T-cell (primary cell): ENCODE data around the gene OR9A2. TPM values are rescaled to one million over a fixed set of nuclear protein-coding genes. Genes with fewer than 3 reads are reported as not detected.

Experiments used
- ATAC-seq, 4 experiments: fragments of 200-7000 bp in 3 of 4; fragments of 150-1000 bp in 1 of 4; cut with Tn5 transposase; replicated peaks in 1 of 4; 1 replicate in 3 of 4; 2 replicates in 1 of 4; pipeline ENCODE4 v1.10.0; 2021; ENCODE audit warnings: moderate library complexity in 3 of 4, mild to moderate bottlenecking in 2 of 4, moderate number of reproducible peaks in 1 of 4
- CTCF ChIA-PET, 2 donors: fragments of 300-600 bp; sonication (Branson Sonifier 250); formaldehyde crosslinking; loops; one replicate each; lab custom pipeline; 2022; ENCODE audit warnings: antibody characterized with exemption in 2 of 2; lab: Charles Lee
- POLR2A ChIA-PET, 2 donors: fragments of 300-600 bp; sonication (Branson Sonifier 250); formaldehyde crosslinking; loops; one replicate each; lab custom pipeline; 2022; ENCODE audit warnings: antibody characterized with exemption in 2 of 2; lab: Charles Lee
- DNase-seq, 35 experiments: peaks; one replicate each; pipeline versions ENCODE4 v3.0.0 to v3.0.0-alpha.2; 2013 to 2023
- H3K27ac ChIP-seq: one replicate; pipeline ENCODE4 v1.5.1; 2013; ENCODE audit warnings: low read length
- H3K27me3 ChIP-seq, 2 experiments: replicated peaks in 1 of 2; 1 replicate in 1 of 2; 2 replicates in 1 of 2; pipeline versions ENCODE4 v1.6.1 to v1.7.0; 2013; ENCODE audit warnings: low read length in 1 of 2, mixed read lengths in 1 of 2; ENCODE audit not compliant: control insufficient read depth in 2 of 2, insufficient read depth in 2 of 2; ENCODE audit errors: extremely low read depth in 1 of 2
- H3K36me3 ChIP-seq, 2 donors: 1 replicate in 1 of 2; 2 replicates in 1 of 2; pipeline versions ENCODE4 v1.6.1 to v1.7.0; 2013; ENCODE audit warnings: low read length in 1 of 2; ENCODE audit not compliant: control insufficient read depth in 2 of 2, insufficient read depth in 1 of 2; ENCODE audit errors: extremely low read depth in 1 of 2
- H3K4me1 ChIP-seq, 2 experiments: 1 replicate in 1 of 2; 2 replicates in 1 of 2; pipeline versions ENCODE4 v1.6.1 to v1.7.0; 2013; ENCODE audit warnings: low read length in 2 of 2, mixed read lengths in 1 of 2; ENCODE audit not compliant: insufficient read depth in 2 of 2, control insufficient read depth in 1 of 2; ENCODE audit errors: extremely low read depth in 1 of 2
- H3K4me3 ChIP-seq, 2 donors: 1 replicate in 1 of 2; 2 replicates in 1 of 2; pipeline versions ENCODE4 v1.5.1 to v1.7.0; 2013; ENCODE audit warnings: mild to moderate bottlenecking in 2 of 2, low read length in 1 of 2, moderate library complexity in 1 of 2; ENCODE audit not compliant: control insufficient read depth in 1 of 2; ENCODE audit errors: extremely low read depth in 1 of 2
- H3K9me3 ChIP-seq: 2 replicates; pipeline ENCODE4 v1.7.0; 2013
- H3K27ac Mint-ChIP-seq, 2 donors: one replicate each; pipeline ENCODE4 v1.8.0; 2020 to 2021; ENCODE audit warnings: mild to moderate bottlenecking in 2 of 2, mixed read lengths in 2 of 2
- H3K27me3 Mint-ChIP-seq, 2 donors: one replicate each; pipeline ENCODE4 v1.8.0; 2021 to 2022; ENCODE audit warnings: mixed read lengths in 2 of 2
- H3K36me3 Mint-ChIP-seq: one replicate; pipeline ENCODE4 v1.8.0; 2021; ENCODE audit warnings: mixed read lengths
- H3K4me1 Mint-ChIP-seq, 3 donors: one replicate each; pipeline ENCODE4 v1.8.0; 2020 to 2022; ENCODE audit warnings: mixed read lengths in 3 of 3, mild to moderate bottlenecking in 1 of 3
- H3K4me3 Mint-ChIP-seq, 3 donors: one replicate each; pipeline ENCODE4 v1.8.0; 2020 to 2022; ENCODE audit warnings: mild to moderate bottlenecking in 3 of 3, mixed read lengths in 3 of 3, moderate library complexity in 3 of 3
- H3K9me3 Mint-ChIP-seq, 3 donors: one replicate each; pipeline ENCODE4 v1.8.0; 2020 to 2022; ENCODE audit warnings: mixed read lengths in 3 of 3
- WGBS: methylation state at CpG from one replicate; pipeline ENCODE4 v1.1.5; 2013; ENCODE audit warnings: missing lambda C conversion rate; ENCODE audit not compliant: insufficient coverage; 5-methylcytosine and 5-hydroxymethylcytosine counted together
- total RNA-seq, 35 experiments: library from RNA in 6 of 35; stranded (reverse) in 6 of 35; fragments of 120-200 nt in 1 of 35; gene quantifications; one replicate each; pipeline versions ENCODE4 v1.2.1 to v1.2.4 and lab custom pipeline; 2013 to 2026

Gene OR9A2
- total RNA-seq = not detected
- total RNA-seq (2013) = not detected
- total RNA-seq (lab: John Stamatoyannopoulos, UW) = 0 to 0.10 (median 0) reads per million in 29 experiments

GRCh38 chr7:143027032-143027431 lies at the start of gene OR9A2:
OR9A2 (minus strand) TSS chr7:143027132; CDS start chr7:143027132, 0 bp downstream.
- Histone ChIP-seq H3K9me3 (no peaks in the 10 kb centered on the region), H3K4me1 (no peaks in the 10 kb centered on the region), H3K27me3 (peaks cover 0 to 15% of the 10 kb centered on the region in 2 experiments), H3K4me3 (no peak within 1 kb of the TSS), H3K36me3 (no peaks in the 10 kb centered on the region), H3K27ac (no peak within 1 kb of the TSS)
- H3K27ac Mint-ChIP-seq = no peak within 1 kb of the TSS
- H3K4me1 Mint-ChIP-seq = no peaks in the 10 kb centered on the region
- ChIA-PET POLR2A (no interaction called here), CTCF (no interaction called here)
- no peak within 1 kb of the TSS for H3K4me3 Mint-ChIP-seq
- no peaks in the 10 kb centered on the region for H3K36me3 Mint-ChIP-seq
- no CpG with 5 or more reads among the region's 1 CpG for WGBS
- DNase-seq = no peak
- no peak for ATAC-seq
- no peaks in the 10 kb centered on the region for H3K9me3 Mint-ChIP-seq
- H3K27me3 Mint-ChIP-seq = peaks cover 18 to 31% of the 10 kb centered on the region in 2 donors

DNA sequence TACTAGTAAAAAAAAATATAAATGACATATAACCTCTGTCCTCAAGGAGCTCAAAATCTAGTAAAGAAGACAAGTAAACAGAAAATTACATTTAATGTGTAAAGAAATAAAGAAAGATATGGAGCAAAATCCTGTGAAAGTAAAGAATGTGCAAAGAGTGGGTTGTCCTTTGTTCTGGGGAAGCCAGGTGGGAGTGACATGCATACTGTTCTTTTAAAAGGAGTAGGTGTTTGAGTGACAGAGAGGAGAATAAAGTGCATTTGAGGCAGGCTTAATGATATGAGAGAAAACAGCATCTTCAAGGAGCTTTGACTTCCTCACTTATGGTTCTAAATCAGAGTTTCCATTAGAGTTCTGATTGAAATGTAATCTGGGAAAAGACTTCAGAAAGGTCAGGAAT lies 47.2 kb upstream of the OR9A2 start:
- Mint-ChIP-seq H3K27me3 (peaks cover 26 to 34% of the 10 kb centered on the region in 2 donors), H3K9me3 (peaks cover 0 to 3% (median 0%) of the 10 kb centered on the region in 3 donors), H3K4me3 (no peak overlapping the region), H3K27ac (no peak overlapping the region), H3K36me3 (no peaks in the 10 kb centered on the region), H3K4me1 (no peaks in the 10 kb centered on the region)
- CTCF ChIA-PET = no interaction called here
- Histone ChIP-seq H3K4me1 (no peaks in the 10 kb centered on the region), H3K27ac (no peak overlapping the region), H3K27me3 (peaks cover 0 to 12% of the 10 kb centered on the region in 2 experiments), H3K4me3 (no peak overlapping the region), H3K36me3 (no peaks in the 10 kb centered on the region), H3K9me3 (no peaks in the 10 kb centered on the region)
- no peak for DNase-seq
- POLR2A ChIA-PET = no interaction called here
- no peak for ATAC-seq

GRCh38 chr7:143073556-143073955 lies 46.6 kb upstream of the OR9A2 start:
- Mint-ChIP-seq H3K9me3 (peaks cover 0 to 2% (median 0%) of the 10 kb centered on the region in 3 donors), H3K4me1 (no peaks in the 10 kb centered on the region), H3K27me3 (peaks cover 26 to 33% of the 10 kb centered on the region in 2 donors), H3K4me3 (no peak overlapping the region), H3K36me3 (no peaks in the 10 kb centered on the region), H3K27ac (no peak overlapping the region)
- Histone ChIP-seq H3K9me3 (no peaks in the 10 kb centered on the region), H3K27me3 (peaks cover 0 to 12% of the 10 kb centered on the region in 2 experiments), H3K4me1 (no peaks in the 10 kb centered on the region), H3K36me3 (no peaks in the 10 kb centered on the region), H3K4me3 (no peak overlapping the region), H3K27ac (no peak overlapping the region)
- DNase-seq = no peak
- ChIA-PET CTCF (no interaction called here), POLR2A (no interaction called here)
- no peak for ATAC-seq
- WGBS = no CpG with 5 or more reads among the region's 3 CpGs

- H3K27ac ChIP-seq = no peak overlapping the region
- H3K4me3 ChIP-seq = no peak overlapping the region
- Mint-ChIP-seq H3K4me1 (no peaks in the 10 kb centered on the region), H3K27me3 (peaks cover 14 to 18% of the 10 kb centered on the region in 2 donors), H3K4me3 (no peak overlapping the region), H3K9me3 (no peaks in the 10 kb centered on the region), H3K27ac (no peak overlapping the region), H3K36me3 (no peaks in the 10 kb centered on the region)
- DNase-seq (no peak), ATAC-seq (no peak)
- WGBS = 75% methylated on average over 2 of the region's 6 CpGs
- H3K9me3 ChIP-seq = no peaks in the 10 kb centered on the region
- H3K27me3 ChIP-seq = peaks cover 0 to 7% of the 10 kb centered on the region in 2 experiments
- H3K4me1 ChIP-seq = no peaks in the 10 kb centered on the region
- POLR2A ChIA-PET = no interaction called here
- H3K36me3 ChIP-seq = no peaks in the 10 kb centered on the region
- CTCF ChIA-PET = no interaction called here
Measured at GRCh38 chr7:143069912-143070500, 43.1 kb upstream of the OR9A2 start.

DNA sequence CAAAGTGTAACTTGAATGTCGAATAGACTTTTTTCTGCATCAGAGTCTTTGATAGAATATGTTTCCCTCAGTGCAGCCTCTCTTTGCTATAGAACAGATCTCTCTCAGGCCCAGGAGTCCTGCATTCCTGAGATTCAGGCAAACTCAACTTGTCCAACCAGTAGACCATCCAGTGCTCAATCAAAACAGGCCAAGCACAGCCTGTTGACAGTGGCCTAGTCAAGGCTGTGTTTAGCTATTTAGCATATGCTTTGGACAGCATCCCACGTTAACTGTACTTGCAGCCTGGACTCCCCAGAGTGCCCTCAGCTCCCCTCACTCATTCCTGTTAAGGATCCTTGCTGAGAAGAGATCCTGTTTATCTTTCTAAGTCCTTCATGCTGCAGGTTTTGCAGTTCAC lies 41.5 kb upstream of the OR9A2 start:
- Mint-ChIP-seq H3K4me3 (no peak overlapping the region), H3K4me1 (no peaks in the 10 kb centered on the region), H3K27ac (no peak overlapping the region), H3K36me3 (no peaks in the 10 kb centered on the region), H3K27me3 (peaks cover 8 to 17% of the 10 kb centered on the region in 2 donors), H3K9me3 (no peaks in the 10 kb centered on the region)
- ATAC-seq = no peak
- Histone ChIP-seq H3K27me3 (peaks cover 0 to 7% of the 10 kb centered on the region in 2 experiments), H3K4me1 (no peaks in the 10 kb centered on the region), H3K27ac (no peak overlapping the region), H3K4me3 (no peak overlapping the region), H3K9me3 (no peaks in the 10 kb centered on the region), H3K36me3 (no peaks in the 10 kb centered on the region)
- DNase-seq = no peak
- ChIA-PET POLR2A (no interaction called here), CTCF (interaction anchor here in 1 of 2 donors (0.6 kb wide), 1 partner anchor 229 kb away, joined by 3 read pairs; no protein-coding TSS in a partner anchor)
- WGBS = 55% methylated on average over 2 of the region's 2 CpGs

GRCh38 chr7:143063741-143064140 lies 36.8 kb upstream of the OR9A2 start:
- H3K27me3 Mint-ChIP-seq = peaks cover 0 to 5% of the 10 kb centered on the region in 2 donors
- Histone ChIP-seq H3K36me3 (no peaks in the 10 kb centered on the region), H3K4me3 (no peak overlapping the region), H3K27ac (no peak overlapping the region), H3K9me3 (no peaks in the 10 kb centered on the region), H3K27me3 (peaks cover 0 to 7% of the 10 kb centered on the region in 2 experiments), H3K4me1 (no peaks in the 10 kb centered on the region)
- WGBS = 56% methylated on average over 2 of the region's 3 CpGs
- no peaks in the 10 kb centered on the region for H3K4me1 Mint-ChIP-seq
- ATAC-seq = no peak
- no peak for DNase-seq
- no peak overlapping the region for H3K4me3 Mint-ChIP-seq
- no peak overlapping the region for H3K27ac Mint-ChIP-seq
- H3K36me3 Mint-ChIP-seq = no peaks in the 10 kb centered on the region
- ChIA-PET CTCF (no interaction called here), POLR2A (no interaction called here)
- no peaks in the 10 kb centered on the region for H3K9me3 Mint-ChIP-seq
